SK-N-SH treated with all-trans-retinoic acid at 6 μM for 48 hours (cell line): ENCODE measurements around the gene MYBL2.

ENCODE experiments used
- ATAC-seq: fragments of 200-7000 bp; cut with Tn5 transposase; 3 replicates; pipeline ENCODE4 v1.9.1; 2020; ENCODE audit warnings: mild to moderate bottlenecking, moderate library complexity
- ARNTL ChIP-seq: fragments of 450-650 bp; formaldehyde crosslinking; IDR thresholded peaks from 2 replicates; pipeline ENCODE4 v1.5.0; 2020; ENCODE audit warnings: low read depth, mild to moderate bottlenecking, moderate library complexity, borderline replicate concordance
- BACH2 ChIP-seq: fragments of 250-450 bp; sonication (Bioruptor Pico); IDR thresholded peaks from 2 replicates; pipeline ENCODE4 v1.9.0; 2021; ENCODE audit warnings: mild to moderate bottlenecking, borderline replicate concordance
- CREB5 ChIP-seq: fragments of 250-450 bp; sonication (Bioruptor Pico); IDR thresholded peaks from 2 replicates; pipeline ENCODE4 v1.5.1; 2020; ENCODE audit warnings: low read depth, mild to moderate bottlenecking, moderate library complexity
- CSDC2 ChIP-seq: fragments of 250-450 bp; sonication (Bioruptor Pico); IDR thresholded peaks from 2 replicates; pipeline ENCODE4 v1.5.0; 2020; ENCODE audit warnings: mild to moderate bottlenecking, moderate library complexity
- CSRNP3 ChIP-seq: fragments of 250-450 bp; sonication (Bioruptor Pico); IDR thresholded peaks from 2 replicates; pipeline ENCODE4 v1.5.1; 2021; ENCODE audit warnings: mild to moderate bottlenecking, moderate library complexity
- ESRRG ChIP-seq: fragments of 250-450 bp; sonication (Bioruptor Pico); IDR thresholded peaks from 2 replicates; pipeline ENCODE4 v1.6.1; 2021; ENCODE audit warnings: mild to moderate bottlenecking
- GLIS3 ChIP-seq: fragments of 250-450 bp; sonication (Bioruptor Pico); IDR thresholded peaks from 2 replicates; pipeline ENCODE4 v1.5.0; 2020; ENCODE audit warnings: mild to moderate bottlenecking, moderate library complexity
- ISL1 ChIP-seq: fragments of 250-450 bp; sonication (Bioruptor Pico); IDR thresholded peaks from 2 replicates; pipeline ENCODE4 v2.1.2; 2022; ENCODE audit warnings: mild to moderate bottlenecking, moderate library complexity
- OSR1 ChIP-seq: fragments of 250-450 bp; sonication (Bioruptor Pico); IDR thresholded peaks from 2 replicates; pipeline ENCODE4 v1.8.0; 2022; ENCODE audit warnings: moderate library complexity, mild to moderate bottlenecking, inconsistent platforms
- PATZ1 ChIP-seq: fragments of 250-450 bp; sonication (Bioruptor Pico); IDR thresholded peaks from 2 replicates; pipeline ENCODE4 v1.8.0; 2020; ENCODE audit warnings: mild to moderate bottlenecking, moderate library complexity, borderline replicate concordance
- PPARA ChIP-seq: fragments of 250-450 bp; sonication (Bioruptor Pico); IDR thresholded peaks from 2 replicates; pipeline ENCODE4 v1.5.0; 2020; ENCODE audit warnings: mild to moderate bottlenecking, borderline replicate concordance
- RARB ChIP-seq: fragments of 250-450 bp; sonication (Bioruptor Pico); IDR thresholded peaks from 2 replicates; pipeline ENCODE4 v1.8.0; 2021; ENCODE audit warnings: mild to moderate bottlenecking, moderate library complexity
- SNAI2 ChIP-seq: fragments of 250-450 bp; sonication (Bioruptor Pico); IDR thresholded peaks from 2 replicates; pipeline ENCODE4 v1.5.0; 2020; ENCODE audit warnings: mild to moderate bottlenecking, moderate library complexity
- TCF4 ChIP-seq: fragments of 250-450 bp; sonication (Bioruptor Pico); IDR thresholded peaks from 2 replicates; pipeline ENCODE4 v1.8.0; 2021; ENCODE audit warnings: mild to moderate bottlenecking, moderate library complexity, borderline replicate concordance
- TOX ChIP-seq: fragments of 250-450 bp; sonication (Bioruptor Pico); IDR thresholded peaks from 2 replicates; pipeline ENCODE4 v1.8.0; 2021; ENCODE audit warnings: mild to moderate bottlenecking, moderate library complexity, borderline replicate concordance
- TSHZ2 ChIP-seq: fragments of 250-450 bp; sonication (Bioruptor Pico); IDR thresholded peaks from 2 replicates; pipeline ENCODE4 v1.5.0; 2020; ENCODE audit warnings: mild to moderate bottlenecking, moderate library complexity
- ZC3H10 ChIP-seq: fragments of 250-450 bp; sonication (Bioruptor Pico); IDR thresholded peaks from 2 replicates; pipeline ENCODE4 v1.5.1; 2021; ENCODE audit warnings: mild to moderate bottlenecking, moderate library complexity
- ZFP3 ChIP-seq: fragments of 250-450 bp; sonication (Bioruptor Pico); IDR thresholded peaks from 2 replicates; pipeline ENCODE4 v1.5.0; 2020; ENCODE audit warnings: mild to moderate bottlenecking, moderate library complexity
- ZFP30 ChIP-seq: fragments of 450-650 bp; formaldehyde crosslinking; IDR thresholded peaks from 2 replicates; pipeline ENCODE4 v1.5.0; 2022; ENCODE audit warnings: mild to moderate bottlenecking, moderate library complexity
- ZNF565 ChIP-seq: fragments of 450-650 bp; formaldehyde crosslinking; conservative IDR thresholded peaks from 2 replicates; pipeline ENCODE4 v1.5.0; 2020; ENCODE audit warnings: low read depth, mild to moderate bottlenecking, moderate library complexity
- ZNF70 ChIP-seq: fragments of 450-650 bp; formaldehyde crosslinking; IDR thresholded peaks from 2 replicates; pipeline ENCODE4 v1.5.0; 2020; ENCODE audit warnings: mild to moderate bottlenecking, moderate library complexity
- ZNF8 ChIP-seq: fragments of 450-650 bp; formaldehyde crosslinking; IDR thresholded peaks from 2 replicates; pipeline ENCODE4 v1.5.0; 2020; ENCODE audit warnings: mild to moderate bottlenecking, moderate library complexity

MYBL2 gene

GRCh38 chr20:43691928-43692524 lies 25.1 kb downstream of the MYBL2 start:
- TF ChIP-seq CSRNP3 (no peak), ESRRG (CRISPR knock-in tag) (no peak)
- ATAC-seq: peak; percentile 93

GRCh38 chr20:43694763-43695162 lies 27.8 kb downstream of the MYBL2 start:
- ATAC-seq: no peak
- no peak for TF ChIP-seq TCF4
- TF ChIP-seq CSDC2: no peak
- TF ChIP-seq ISL1: no peak
- no peak for TF ChIP-seq SNAI2 (CRISPR knock-in tag)
- no peak for TF ChIP-seq ZNF70 (CRISPR knock-in tag)

- TF ChIP-seq ZC3H10: no peak
- no peak for TF ChIP-seq ESRRG (CRISPR knock-in tag)
- TF ChIP-seq CREB5 (CRISPR knock-in tag): no peak
- TF ChIP-seq SNAI2 (CRISPR knock-in tag): no peak
- no peak for TF ChIP-seq BACH2
- TF ChIP-seq ZFP3 (CRISPR knock-in tag): no peak
- no peak for TF ChIP-seq ZNF8 (CRISPR knock-in tag)
- no peak for TF ChIP-seq ZNF565 (CRISPR knock-in tag)
- no peak for TF ChIP-seq ZFP30 (CRISPR knock-in tag)
- TF ChIP-seq GLIS3 (CRISPR knock-in tag): no peak
- TF ChIP-seq OSR1 (CRISPR knock-in tag): no peak
- no peak for TF ChIP-seq TOX
- ATAC-seq: no peak
Measured at GRCh38 chr20:43695571-43695970, 28.7 kb downstream of the MYBL2 start.

- TF ChIP-seq TCF4 (no peak), CSDC2 (no peak), SNAI2 (CRISPR knock-in tag) (no peak), BACH2 (no peak), PATZ1 (no peak), ZFP3 (CRISPR knock-in tag) (no peak), OSR1 (CRISPR knock-in tag) (no peak)
- TF ChIP-seq, all 23 proteins: peak for 0
- ATAC-seq: no peak
Measured at GRCh38 chr20:43699941-43700565, 33.1 kb downstream of the MYBL2 start.

- TF ChIP-seq ZFP30 (CRISPR knock-in tag) (no peak), PPARA (CRISPR knock-in tag) (no peak), ZNF565 (CRISPR knock-in tag) (no peak), RARB (CRISPR knock-in tag) (no peak), ARNTL (CRISPR knock-in tag) (no peak), ISL1 (no peak), TOX (no peak), SNAI2 (CRISPR knock-in tag) (no peak), TCF4 (no peak), TSHZ2 (CRISPR knock-in tag) (no peak), CSRNP3 (no peak)
- ATAC-seq: no peak
Measured at GRCh38 chr20:43700627-43701026, 33.7 kb downstream of the MYBL2 start.
